GOT3 (cell line): ENCODE measurements around the gene SEMA4D.

Experiments used
- DNase-seq: peaks from one replicate; lab custom pipeline; 2025; ENCODE audit warnings: mixed read lengths; lab: John Stamatoyannopoulos, UW

Gene SEMA4D

DNA sequence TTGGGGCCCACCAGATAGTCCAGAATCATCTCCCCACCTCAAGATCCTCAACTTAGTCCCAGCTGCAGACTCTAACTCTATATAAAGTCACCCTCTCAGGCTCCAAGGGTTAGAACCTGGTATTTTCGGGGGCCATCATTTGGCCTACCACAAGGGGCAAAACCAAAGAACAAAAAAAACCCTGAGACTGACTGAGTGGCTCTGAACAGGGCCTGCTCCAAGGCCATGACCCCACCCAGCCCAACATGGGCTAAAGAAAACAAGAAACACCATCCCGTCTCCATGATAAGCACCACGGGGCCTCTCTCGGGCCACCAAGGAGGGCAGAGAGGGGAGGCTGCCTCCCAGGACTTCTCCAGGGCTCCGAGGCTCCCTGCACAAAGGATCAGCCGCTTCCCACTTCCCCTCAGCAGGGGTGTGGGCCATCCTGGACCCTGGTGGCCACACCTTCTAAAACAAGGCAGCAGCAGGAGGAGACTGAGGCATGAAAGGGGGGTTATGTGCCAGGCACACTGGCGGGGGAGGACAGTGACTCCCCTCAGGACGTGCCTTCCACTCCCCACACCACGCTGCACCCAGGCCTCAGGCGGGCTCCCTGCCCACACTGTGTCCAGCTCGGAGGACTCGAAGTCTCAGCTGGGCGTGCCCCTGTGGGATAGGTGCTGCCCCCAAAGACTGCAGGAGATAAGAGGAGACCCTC lies 51.5 kb downstream of the SEMA4D start:
- DNase-seq = no peak

DNA sequence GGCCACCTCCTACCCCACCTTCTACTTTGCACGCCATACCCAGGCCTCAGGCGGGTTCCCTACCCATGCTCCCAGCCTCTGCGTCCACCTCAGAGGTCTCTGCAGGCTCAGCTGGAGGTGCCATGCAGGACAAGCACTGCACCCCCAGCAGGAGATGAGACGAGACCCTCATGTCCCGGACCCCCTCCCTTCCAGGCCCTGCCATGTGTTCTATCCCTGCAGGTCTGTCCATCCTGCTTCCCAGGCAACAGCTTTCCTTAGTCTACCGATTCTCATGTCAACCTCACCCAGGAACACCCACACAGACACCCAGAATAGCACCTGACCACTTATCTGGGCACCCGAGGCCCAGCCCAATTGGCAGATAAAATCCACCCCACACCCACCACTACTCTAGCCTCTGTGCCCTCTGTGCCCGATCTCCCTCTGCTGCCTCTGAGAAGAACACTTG lies 52.1 kb downstream of the SEMA4D start:
- DNase-seq = no peak

DNA sequence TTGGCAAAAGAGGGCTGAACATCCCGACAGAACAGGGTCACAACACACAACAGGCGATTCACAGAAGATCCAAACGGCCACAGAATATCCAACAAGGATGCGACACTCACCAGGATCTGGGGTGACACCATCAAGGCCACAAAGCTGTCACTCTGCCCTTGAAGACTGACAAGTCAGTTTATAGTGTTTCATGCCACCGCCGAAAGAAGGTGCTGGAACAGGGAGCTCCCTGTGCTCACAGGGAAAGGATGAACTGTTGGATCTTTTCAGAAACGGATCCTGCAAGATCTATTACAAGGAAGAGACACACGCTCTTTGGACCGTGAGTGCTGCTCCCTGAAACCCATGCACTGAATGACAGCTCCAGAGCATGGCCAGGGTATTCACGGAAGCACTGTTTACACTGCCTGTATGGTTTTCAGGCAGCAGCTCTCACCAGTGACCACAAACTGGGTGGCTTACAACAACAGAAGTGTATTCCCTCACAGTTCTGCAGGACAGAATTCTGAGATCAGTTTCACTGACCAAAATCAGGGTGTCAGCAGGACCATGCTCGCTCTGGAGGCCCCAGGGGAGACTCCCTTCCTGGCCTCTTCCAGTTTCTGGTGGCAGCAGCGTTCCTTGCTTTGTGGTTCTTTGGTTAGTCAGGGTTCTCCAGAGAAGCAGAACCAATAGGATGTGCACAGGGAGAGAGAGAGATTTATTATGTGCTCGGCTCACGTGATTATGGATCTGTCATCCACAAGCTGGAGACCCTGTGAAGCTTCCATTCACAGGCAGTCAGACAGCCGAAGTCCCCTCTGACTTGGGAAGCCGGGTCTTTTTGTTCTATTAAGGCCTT lies 52.8 kb downstream of the SEMA4D start:
- DNase-seq = no peak

DNA sequence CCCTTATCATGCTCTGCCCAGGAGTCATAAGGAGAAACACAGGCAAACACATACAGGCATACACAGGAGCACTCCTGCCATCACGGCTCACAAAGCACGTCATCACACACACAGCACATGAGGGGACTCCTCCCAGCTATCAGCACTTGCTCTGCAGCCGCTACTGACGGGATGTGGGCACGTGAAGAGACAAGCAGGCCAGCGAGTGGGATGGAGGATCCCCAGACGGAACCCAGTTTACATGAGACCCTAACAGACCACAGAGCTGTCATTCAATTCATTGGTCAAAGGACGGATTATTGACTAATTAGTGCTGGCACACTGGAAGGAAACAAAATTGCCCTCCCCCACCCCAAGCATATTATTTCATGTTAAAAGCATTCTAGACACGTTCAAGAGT lies 53.6 kb downstream of the SEMA4D start:
- no peak for DNase-seq

DNA sequence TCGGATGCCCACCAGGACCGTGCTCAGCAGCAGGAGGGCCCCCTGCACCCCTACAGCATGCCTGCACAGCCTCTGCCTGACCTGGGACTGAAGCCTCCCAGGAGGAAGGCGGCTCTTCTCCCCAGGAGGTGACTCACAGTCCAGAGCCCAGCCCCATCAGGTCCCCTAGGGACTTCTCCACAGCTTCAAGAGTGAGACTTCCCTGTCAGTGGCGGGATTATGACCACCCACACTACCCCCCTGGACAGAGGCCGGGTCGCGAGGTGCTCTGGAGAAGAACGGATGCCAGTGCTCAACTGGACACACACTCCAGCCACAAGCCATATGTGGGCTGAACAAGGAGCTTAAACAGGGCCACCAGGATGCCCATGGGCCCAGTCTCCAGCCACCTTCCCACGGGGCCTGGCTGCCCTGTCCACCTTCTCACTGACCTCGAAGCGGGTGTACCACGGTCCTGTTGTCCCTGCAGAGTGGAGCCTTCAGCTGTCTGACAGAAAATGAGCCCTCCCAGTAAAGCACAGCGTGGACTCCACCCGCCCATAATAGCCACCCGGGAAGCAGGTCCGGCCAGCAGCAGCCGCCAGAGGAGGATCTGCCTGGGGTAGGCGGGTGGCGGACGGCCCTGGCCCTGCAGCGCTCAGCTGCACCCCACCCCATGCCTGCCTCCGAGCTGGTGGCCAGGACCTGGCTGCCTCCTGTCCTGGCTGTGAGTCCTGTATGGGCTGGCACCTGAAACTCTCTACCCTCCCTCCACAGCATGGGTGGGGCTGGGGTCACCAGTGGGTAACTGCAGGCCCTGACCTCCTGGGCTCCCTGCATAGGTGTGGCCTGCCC lies 54.7 kb downstream of the SEMA4D start:
- no peak for DNase-seq

DNA sequence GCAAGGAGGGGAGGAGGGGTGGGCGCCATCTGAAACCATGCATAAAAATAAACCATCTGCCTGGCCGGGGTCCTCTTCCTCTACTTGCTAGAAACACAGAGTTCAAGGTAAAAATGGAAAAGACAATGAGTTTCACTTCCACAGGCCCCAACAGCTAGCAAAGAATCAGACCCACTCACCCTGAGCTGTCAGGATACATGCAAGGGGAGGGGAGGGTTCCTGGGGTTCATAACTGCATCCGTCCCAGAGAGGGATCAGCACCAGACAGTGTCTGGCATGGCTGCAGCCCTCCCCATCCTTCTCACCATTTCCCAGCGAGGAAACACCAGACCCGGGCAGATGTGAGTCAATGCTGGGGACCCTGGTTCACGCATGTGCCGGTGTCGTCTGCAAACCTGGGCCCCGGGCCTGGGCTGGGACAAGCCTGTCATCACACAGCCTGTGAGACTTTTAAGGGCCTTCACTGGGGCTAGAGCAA lies 55.4 kb downstream of the SEMA4D start:
- no peak for DNase-seq

DNA sequence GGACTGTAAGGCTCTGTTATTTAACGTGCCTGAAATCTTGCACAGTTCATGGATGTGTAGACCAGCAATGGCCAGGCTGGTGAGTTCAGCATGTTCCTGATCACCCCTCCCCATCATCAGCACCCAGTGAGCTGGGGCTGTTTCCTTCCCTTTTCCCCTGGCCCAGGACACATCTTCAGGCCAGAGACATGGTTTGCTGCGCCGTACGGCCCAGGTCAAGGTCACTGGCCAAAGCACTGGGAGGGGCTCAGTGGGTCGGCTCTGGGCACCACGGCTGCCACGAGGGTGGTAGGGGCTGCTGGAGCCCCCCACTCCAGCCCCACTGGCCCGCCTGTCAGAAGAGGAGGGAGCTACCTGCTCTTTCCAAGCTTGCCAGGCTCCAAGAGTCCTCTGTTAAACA lies 55.9 kb downstream of the SEMA4D start:
- DNase-seq = no peak

DNA sequence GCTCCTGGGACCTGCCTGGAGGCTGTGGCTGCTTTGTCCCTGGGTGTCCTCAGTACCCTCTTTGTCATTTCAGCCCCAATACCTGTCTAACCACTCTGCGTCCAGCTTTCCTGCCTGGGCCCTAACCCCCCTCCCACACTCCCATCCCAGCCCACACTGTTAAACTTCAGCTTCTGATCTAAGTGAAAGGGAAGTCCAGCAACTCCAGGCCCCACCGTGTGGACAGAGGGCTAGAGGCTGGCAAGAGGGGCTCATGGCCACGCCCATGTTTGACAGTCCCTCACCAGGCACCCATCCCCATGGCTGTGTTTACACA lies 56.3 kb downstream of the SEMA4D start:
- no peak for DNase-seq

DNA sequence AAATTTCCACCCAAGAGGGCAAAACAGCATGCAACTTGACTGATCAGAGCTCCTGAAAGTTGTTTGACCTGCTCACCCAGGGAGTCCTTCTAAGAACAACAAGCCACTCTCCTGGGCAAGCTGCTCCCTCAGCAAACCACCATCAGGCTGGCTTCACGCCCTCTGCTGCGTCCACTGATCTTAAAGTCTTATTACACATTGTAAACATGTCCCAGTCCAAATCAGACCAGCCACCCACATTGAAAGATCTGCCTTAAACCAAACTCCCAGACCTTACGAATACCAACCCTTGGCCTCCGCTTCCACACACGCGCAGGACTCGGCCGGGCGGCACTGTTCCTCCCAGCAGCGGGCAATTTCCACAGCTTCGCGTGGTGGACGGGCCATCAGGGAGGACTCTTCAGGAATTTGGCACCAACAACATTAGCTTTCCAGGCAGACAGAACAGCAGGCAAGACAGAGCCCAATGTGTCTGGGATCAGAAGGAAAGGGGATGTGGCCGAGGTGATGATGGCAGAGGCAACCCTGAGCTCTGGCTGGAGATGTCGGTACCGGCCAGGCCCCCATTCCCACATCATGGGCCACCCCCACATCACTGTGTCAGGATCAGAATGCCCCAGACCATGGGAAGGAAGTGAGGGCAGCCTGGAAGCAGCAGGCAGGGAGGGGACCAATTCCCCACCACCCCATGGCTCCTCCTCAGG lies 56.8 kb downstream of the SEMA4D start:
- DNase-seq = no peak

DNA sequence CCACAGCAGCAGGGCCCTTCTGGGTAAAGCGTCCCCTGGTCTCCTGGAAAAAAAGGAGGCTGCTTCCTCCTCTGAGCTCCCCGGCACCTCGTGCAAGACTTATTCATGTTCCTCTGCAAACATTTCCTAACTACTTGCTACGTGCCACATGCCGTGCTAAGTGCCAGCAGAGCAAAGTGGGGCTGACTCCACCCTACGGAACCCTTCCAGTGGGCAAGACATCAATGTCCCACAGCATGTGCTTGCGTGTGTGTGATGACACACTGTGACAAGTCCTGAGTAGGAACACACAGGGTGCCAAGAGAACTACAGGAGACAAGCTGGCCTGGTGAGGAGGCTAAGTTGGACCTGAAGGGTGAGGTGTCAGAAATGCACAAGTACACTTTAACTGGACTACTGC lies 57.4 kb downstream of the SEMA4D start:
- no peak for DNase-seq

DNA sequence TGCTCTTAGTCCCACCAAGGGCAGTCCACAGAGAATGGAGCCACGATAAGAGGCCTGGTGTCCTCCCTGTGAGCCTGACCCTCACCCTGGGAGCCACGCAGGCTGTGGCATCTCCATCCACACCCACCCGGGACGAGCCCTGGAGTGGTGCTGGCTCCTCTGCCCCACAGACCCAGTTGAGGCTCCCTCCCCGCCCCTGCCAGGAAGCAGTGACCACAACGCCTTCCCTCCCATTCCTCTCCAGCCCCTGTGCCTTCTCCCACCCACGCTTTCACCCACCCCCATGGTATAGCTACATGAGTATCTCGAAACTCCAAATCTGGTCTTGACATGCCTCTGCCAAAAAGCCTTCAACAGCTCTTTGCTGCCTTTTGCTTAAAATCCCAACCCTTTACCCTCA lies 57.9 kb downstream of the SEMA4D start:
- no peak for DNase-seq

DNA sequence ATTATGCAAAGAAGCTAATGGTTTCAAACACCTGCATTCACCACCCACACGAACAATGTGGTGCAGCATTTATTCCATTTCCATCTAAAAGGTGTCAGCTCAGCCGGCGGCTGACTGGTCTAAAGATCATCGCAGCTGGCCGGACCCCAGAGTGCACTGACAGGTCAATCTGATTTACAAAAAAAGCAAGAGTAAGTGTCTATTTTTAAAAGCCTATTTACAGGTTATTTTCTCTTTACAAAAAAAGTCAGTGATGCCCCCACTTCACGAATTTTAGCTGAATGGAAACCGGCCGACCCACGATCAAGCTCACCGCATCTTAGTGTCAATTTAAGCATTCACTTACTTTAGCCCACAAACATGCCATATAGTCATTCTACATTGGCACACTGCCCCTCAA lies 58.3 kb downstream of the SEMA4D start:
- DNase-seq = no peak

DNA sequence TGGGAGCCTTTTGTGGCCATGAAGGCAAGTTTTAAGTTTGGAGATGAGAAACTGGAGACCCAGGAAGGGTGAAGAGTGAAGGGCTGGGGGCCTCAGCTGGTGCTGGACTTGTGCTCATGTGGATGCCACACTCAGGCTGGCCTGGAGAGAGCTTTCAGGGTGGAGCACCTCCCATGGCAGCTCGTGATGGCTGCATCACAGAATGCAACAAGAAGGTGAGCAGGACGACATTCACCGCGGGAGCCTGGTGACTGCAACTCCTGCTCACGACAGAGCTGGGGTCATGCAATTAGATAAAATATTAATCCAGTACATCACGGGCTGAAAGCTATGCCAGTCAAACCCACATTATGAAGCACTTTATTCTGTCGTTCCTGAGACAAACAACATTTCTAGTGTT lies 59.7 kb downstream of the SEMA4D start:
- no peak for DNase-seq

DNA sequence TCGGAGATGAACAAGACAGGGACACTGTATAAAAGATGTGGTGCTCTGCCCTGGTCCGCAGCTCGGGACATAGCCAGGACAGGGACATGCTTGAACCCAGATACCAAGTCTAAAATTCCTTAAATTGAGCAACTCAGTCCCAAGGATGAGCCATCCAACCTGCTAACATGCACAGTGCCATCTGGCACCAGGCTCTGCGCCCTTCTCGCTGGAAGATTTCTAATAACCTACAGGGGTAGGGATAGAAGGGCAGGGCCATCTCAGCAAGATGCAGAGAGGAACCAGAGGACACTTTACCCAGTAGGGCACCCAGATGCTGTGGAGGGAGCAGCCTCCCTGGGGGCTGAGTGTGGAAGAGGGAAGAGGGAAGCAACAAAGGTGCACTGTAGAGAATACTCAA lies 60.1 kb downstream of the SEMA4D start:
- no peak for DNase-seq

DNA sequence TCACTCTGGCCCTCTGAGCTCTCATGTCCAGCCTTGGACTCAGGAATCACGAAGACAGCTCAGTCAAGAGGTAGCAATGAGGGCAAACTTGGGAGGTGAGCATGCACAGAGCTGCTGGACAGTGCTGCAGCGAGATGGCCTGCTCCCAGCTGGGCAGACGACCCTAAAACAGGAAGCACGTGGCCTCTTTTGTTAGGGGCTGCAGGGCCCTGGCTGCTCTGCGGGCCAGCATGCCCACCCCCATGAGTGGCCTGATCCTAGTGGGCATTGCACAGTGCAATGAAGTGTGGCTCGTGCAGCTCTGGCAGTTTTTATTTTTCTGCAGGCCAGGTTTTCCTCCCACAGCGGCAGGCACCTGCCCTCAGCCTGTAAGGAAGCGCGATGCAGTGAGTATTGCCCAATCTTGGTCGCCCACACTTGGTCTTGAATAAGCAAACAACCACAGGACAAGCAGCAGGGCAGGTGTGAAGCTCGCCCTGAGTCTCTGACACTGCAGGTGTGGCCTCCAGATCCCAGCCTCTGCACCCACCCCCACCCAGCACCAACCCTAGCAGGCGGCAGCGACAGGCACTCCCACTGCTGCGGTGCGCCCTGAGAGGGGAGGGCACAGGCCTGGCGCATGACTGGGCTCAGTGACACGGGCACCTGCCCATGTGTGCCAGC lies 60.8 kb downstream of the SEMA4D start:
- no peak for DNase-seq

DNA sequence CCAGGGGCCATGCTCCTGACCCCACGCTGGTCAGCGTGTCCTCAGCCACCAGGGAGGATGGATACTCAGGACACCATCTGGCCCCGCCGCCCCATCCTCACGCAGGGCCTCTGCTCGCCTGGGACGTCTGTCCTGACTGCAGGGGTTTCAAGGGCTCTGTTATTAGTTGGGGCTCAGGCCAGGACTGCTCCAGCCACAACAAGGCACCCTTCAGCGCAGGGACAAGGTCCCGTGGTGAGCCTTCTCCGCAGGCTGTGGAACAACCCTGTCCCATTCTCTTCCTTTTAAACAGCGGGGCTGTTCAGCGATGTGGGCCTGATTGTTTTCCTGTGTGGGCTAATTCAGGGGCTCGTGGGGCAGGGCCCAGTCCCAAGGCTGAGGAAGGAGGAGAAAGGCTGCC lies 61.6 kb downstream of the SEMA4D start:
- DNase-seq = no peak

DNA sequence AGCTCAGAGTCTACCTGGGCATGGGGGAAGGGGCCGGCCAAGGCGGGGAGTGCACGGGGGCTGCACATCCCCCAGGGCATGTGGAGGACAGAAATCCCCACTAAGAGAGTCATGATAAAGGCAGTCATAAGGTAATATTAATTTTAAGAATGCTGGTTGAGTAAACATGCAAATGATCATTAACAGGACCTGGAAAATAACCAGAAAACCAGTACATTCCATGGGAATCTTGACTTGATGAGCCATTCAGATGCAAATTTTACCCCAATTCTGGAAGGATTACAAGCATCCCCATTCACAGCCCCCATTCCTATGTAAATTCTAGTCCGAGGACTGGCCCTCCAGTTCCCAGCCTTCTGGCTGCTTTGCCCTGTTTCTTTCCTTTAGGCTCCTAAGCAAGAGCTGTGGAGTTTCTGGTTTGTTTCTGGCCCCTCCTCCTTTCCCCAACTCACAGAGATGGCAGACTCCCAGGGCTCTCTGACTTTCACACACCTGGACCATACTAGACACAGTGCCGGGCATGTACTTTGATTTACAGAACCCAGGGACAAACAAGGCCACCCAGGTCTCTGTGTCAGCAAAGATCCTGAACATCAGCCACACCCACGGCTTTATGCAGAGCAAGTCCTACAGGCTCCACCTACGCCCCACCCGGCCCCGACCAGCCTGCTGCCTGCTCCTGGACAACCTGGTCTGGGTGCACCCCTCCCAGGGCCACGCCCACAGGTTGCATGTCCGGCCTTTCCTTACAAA lies 62.7 kb downstream of the SEMA4D start:
- no peak for DNase-seq

DNA sequence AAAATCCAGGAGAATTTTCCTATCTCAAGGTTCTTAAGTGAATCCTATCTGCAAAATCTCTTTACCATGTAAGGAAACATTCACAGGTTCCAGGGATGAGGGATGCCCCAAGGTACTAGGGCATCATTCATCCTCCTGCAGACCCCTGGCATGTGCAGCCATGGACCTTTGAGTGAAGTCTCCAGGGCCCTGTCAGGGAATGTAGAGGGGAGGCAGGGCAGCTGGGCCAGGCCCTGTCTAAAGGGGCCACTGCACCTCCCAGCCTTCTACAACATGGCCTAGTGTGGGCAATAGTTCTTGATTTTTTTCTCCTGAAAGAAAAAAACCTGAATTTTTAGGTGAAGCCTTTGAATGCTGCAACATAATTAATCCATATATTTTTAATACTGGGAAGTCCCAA lies 63.3 kb downstream of the SEMA4D start:
- no peak for DNase-seq

DNA sequence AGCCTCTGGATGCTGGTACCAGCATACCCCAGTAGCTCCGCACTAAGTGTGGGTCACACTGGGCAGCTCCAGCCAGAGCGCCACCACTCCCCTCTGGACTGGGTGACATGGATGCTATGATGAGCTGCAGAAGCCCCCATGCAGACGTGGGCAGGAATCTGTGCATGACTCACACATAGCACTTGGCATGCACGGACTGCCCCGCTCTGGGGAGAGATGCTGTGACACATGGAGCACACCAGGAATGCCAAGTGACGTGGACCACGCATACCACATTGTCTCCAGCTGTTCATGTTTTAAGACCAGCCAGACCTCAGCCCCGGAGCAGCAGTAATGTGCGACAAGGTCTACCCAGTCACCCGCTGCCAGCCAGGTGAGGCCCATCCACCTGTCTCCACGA lies 64.1 kb downstream of the SEMA4D start:
- DNase-seq = no peak

DNA sequence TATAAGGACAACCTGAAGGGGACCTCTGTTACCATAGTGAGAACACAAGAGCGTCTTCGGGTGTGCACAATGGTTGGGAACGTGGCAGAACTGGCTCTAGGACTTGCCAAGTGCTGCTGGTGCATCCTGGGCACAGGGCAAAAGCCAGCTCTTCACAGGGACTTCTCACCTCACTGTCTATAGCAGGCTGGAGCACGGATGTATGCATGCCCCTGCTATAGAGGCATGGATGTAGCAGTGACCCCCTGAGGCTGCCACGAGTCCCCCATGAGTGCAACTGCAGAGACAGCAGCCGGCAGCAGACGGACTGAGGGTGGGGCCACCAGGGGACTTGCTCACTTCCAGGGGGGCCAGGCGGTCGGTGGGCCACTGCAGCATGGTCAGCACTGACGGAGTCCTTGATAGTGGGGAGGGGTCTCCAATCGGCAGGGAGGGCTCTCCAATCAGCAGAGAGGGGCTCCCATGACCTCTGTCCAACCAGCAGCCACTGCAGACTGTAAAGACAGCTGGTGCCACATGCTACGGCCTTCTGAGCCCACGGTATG lies 64.9 kb downstream of the SEMA4D start:
- no peak for DNase-seq
